GM06990 (cell line): Measurements from ENCODE around the gene EDDM3A.

Source experiments
- DNase-seq: peaks from one replicate; pipeline ENCODE4 v3.0.0-alpha.2; 2011; ENCODE audit not compliant: insufficient read length; ENCODE audit errors: extremely low read depth
- H3K27me3 ChIP-seq: replicated peaks from 2 replicates; pipeline ENCODE4 v1.6.0; 2011; ENCODE audit warnings: low read length; ENCODE audit not compliant: control insufficient read depth, insufficient read depth
- H3K36me3 ChIP-seq: 2 replicates; pipeline ENCODE4 v1.5.1; 2011; ENCODE audit warnings: low read length; ENCODE audit not compliant: control insufficient read depth, insufficient read depth
- H3K4me3 ChIP-seq: replicated peaks from 2 replicates; pipeline ENCODE4 v1.5.1; 2011; ENCODE audit warnings: low read depth, mild to moderate bottlenecking, control low read depth, low read length
- CTCF ChIP-seq: IDR thresholded peaks from 2 replicates; pipeline ENCODE4 v1.5.1; 2011; ENCODE audit warnings: low read length, control low read depth, mild to moderate bottlenecking, inconsistent platforms; ENCODE audit not compliant: insufficient read depth, poor library complexity, severe bottlenecking

EDDM3A gene

GRCh38 chr14:20726531-20726930, 19.2 kb upstream of the EDDM3A start:
- Histone ChIP-seq H3K4me3 (no peak overlapping the region), H3K27me3 (peaks cover 1% of the 10 kb centered on the region), H3K36me3 (no peaks in the 10 kb centered on the region)
- DNase-seq = no peak
- no peak for TF ChIP-seq CTCF

GRCh38 chr14:20730891-20731290, 14.8 kb upstream of the EDDM3A start:
- H3K36me3 ChIP-seq = no peaks in the 10 kb centered on the region

GRCh38 chr14:20732477-20732876, 13.2 kb upstream of the EDDM3A start:
- TF ChIP-seq CTCF = no peak
- Histone ChIP-seq H3K36me3 (no peaks in the 10 kb centered on the region), H3K27me3 (no peaks in the 10 kb centered on the region; the same call in 1 of the 2 replicates), H3K4me3 (no peak overlapping the region)
- DNase-seq = no peak

More at GRCh38 chr14:20730891-20731290, 14.8 kb upstream of the EDDM3A start:
- TF ChIP-seq CTCF = no peak
- H3K27me3 ChIP-seq = no peaks in the 10 kb centered on the region; the same call in 1 of the 2 replicates
- DNase-seq = no peak
- no peak overlapping the region for H3K4me3 ChIP-seq

GRCh38 chr14:20732979-20733635, 12.6 kb upstream of the EDDM3A start:
- H3K36me3 ChIP-seq = no peaks in the 10 kb centered on the region
- H3K27me3 ChIP-seq = no peaks in the 10 kb centered on the region
- DNase-seq = no peak
- no peak overlapping the region for H3K4me3 ChIP-seq
- no peak for TF ChIP-seq CTCF

GRCh38 chr14:20733684-20734429, 11.8 kb upstream of the EDDM3A start:
- H3K27me3 ChIP-seq = no peaks in the 10 kb centered on the region
- H3K4me3 ChIP-seq = no peak overlapping the region
- no peak for TF ChIP-seq CTCF
- DNase-seq = no peak
- H3K36me3 ChIP-seq = no peaks in the 10 kb centered on the region
